ENCODE measurements around the gene FOSL2. TPM values are rescaled to one million over a fixed set of nuclear protein-coding genes. Genes with fewer than 3 reads are reported as not detected.

Gene FOSL2
- total and polyA plus RNA-seq, 10 of the 15 experiments (the other 5 are each of a cell fraction or from before 2014, with no cell fraction given): 0.05 to 1.3 (median 0.34) TPM

DNA sequence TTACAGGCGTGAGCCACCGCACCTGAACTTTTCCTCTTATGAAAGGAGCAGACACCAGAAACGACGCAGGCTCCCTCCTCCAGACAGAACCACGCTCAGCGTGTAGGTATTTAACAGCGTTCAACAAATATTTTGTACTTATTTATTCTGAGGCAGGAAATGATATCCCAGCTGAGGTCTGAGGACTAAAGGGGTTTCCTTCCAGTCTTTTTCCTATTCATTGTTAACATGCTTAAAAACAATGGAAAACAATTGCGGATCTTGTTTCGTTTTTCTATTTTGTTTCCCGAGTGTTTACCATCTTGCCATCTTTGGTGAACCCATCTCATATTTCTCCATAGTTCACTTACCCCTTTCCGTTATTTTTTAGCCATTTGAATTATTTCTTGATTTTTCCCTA is 43.7 kb upstream of the FOSL2 start:
- H3K4me2 ChIP-seq (ENCODE audit: control insufficient read depth, insufficient read depth): no peak overlapping the region
- no peak for FAIRE-seq
- intact Hi-C loops (cut with micrococcal nuclease; ENCODE audit: unreplicated experiment): no loop called here
- H3K27me3 ChIP-seq (replicated peaks in 1 of 2; ENCODE audit: control insufficient read depth in 2 of 2, insufficient read depth in 2 of 2, low read length in 1 of 2): no peaks in the 10 kb centered on the region
- in situ Hi-C loops (cut with MboI): no loop called here
- H3K36me3 ChIP-seq (ENCODE audit: control insufficient read depth in 2 of 2, insufficient read depth in 2 of 2, low read length in 1 of 2): no peaks in the 10 kb centered on the region
- H3K9ac ChIP-seq (ENCODE audit: control insufficient read depth, insufficient read depth, low read length): no peak overlapping the region
- no peaks in the 10 kb centered on the region for H3K79me2 ChIP-seq (ENCODE audit: control insufficient read depth, insufficient read depth, low read length)
- ChIA-PET RAD21 (ENCODE audit: unreplicated experiment) (no interaction called here), CTCF (no interaction called here), SMC1A (ENCODE audit: uncharacterized antibody, unreplicated experiment) (no interaction called here), POLR2A (no interaction called here)
- H3K4me3 ChIP-seq: no peak overlapping the region
- no peak for DNase-seq (ENCODE audit: low read depth, low spot score)
- H3K27ac ChIP-seq (ENCODE audit: control insufficient read depth, insufficient read depth): no peak overlapping the region
- no peaks in the 10 kb centered on the region for H3K4me1 ChIP-seq (ENCODE audit: control insufficient read depth, insufficient read depth, low read length)
- no TSS peak for BruUV-seq (replicated peaks)
- no peak for ATAC-seq
- H2AFZ ChIP-seq (ENCODE audit: control insufficient read depth, low read depth, low read length): no peak overlapping the region
- H4K20me1 ChIP-seq (ENCODE audit: control insufficient read depth, insufficient read depth): no peaks in the 10 kb centered on the region
- WGBS (ENCODE audit: insufficient coverage, insufficient replicate concordance, low lambda C conversion rate, missing lambda C conversion rate): 71% methylated on average over 11 of the region's 11 CpGs
- H3K9me3 ChIP-seq (replicated peaks; ENCODE audit: control insufficient read depth, insufficient read depth, low read length): no peaks in the 10 kb centered on the region
- TF ChIP-seq NFYA (IDR thresholded peaks at IDR 0.05; ENCODE audit: borderline replicate concordance, low read depth, low read length): no peak
- TF ChIP-seq, protein P1, sequence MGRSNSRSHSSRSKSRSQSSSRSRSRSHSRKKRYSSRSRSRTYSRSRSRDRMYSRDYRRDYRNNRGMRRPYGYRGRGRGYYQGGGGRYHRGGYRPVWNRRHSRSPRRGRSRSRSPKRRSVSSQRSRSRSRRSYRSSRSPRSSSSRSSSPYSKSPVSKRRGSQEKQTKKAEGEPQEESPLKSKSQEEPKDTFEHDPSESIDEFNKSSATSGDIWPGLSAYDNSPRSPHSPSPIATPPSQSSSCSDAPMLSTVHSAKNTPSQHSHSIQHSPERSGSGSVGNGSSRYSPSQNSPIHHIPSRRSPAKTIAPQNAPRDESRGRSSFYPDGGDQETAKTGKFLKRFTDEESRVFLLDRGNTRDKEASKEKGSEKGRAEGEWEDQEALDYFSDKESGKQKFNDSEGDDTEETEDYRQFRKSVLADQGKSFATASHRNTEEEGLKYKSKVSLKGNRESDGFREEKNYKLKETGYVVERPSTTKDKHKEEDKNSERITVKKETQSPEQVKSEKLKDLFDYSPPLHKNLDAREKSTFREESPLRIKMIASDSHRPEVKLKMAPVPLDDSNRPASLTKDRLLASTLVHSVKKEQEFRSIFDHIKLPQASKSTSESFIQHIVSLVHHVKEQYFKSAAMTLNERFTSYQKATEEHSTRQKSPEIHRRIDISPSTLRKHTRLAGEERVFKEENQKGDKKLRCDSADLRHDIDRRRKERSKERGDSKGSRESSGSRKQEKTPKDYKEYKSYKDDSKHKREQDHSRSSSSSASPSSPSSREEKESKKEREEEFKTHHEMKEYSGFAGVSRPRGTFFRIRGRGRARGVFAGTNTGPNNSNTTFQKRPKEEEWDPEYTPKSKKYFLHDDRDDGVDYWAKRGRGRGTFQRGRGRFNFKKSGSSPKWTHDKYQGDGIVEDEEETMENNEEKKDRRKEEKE (IDR thresholded peaks at IDR 0.05): no peak
- no peak for TF ChIP-seq BRCA1 (IDR thresholded peaks at IDR 0.05; ENCODE audit: low read depth, low read length)
- TF ChIP-seq, protein P2, sequence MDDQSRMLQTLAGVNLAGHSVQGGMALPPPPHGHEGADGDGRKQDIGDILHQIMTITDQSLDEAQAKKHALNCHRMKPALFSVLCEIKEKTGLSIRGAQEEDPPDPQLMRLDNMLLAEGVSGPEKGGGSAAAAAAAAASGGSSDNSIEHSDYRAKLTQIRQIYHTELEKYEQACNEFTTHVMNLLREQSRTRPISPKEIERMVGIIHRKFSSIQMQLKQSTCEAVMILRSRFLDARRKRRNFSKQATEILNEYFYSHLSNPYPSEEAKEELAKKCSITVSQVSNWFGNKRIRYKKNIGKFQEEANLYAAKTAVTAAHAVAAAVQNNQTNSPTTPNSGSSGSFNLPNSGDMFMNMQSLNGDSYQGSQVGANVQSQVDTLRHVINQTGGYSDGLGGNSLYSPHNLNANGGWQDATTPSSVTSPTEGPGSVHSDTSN (IDR thresholded peaks at IDR 0.05; ENCODE audit: insufficient replicate concordance, low read depth, low read length): no peak
- TF ChIP-seq RCOR1 (conservative IDR thresholded peaks at IDR 0.05; ENCODE audit: low read depth, low read length): no peak
- TF ChIP-seq, protein P3, sequence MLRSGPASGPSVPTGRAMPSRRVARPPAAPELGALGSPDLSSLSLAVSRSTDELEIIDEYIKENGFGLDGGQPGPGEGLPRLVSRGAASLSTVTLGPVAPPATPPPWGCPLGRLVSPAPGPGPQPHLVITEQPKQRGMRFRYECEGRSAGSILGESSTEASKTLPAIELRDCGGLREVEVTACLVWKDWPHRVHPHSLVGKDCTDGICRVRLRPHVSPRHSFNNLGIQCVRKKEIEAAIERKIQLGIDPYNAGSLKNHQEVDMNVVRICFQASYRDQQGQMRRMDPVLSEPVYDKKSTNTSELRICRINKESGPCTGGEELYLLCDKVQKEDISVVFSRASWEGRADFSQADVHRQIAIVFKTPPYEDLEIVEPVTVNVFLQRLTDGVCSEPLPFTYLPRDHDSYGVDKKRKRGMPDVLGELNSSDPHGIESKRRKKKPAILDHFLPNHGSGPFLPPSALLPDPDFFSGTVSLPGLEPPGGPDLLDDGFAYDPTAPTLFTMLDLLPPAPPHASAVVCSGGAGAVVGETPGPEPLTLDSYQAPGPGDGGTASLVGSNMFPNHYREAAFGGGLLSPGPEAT (IDR thresholded peaks at IDR 0.05; ENCODE audit: low read depth): no peak
- TF ChIP-seq NR2C1 (IDR thresholded peaks at IDR 0.05): no peak
- no peak for TF ChIP-seq IRF4 (IDR thresholded peaks at IDR 0.05; ENCODE audit: low read depth, low read length)
- TF ChIP-seq, protein P4, sequence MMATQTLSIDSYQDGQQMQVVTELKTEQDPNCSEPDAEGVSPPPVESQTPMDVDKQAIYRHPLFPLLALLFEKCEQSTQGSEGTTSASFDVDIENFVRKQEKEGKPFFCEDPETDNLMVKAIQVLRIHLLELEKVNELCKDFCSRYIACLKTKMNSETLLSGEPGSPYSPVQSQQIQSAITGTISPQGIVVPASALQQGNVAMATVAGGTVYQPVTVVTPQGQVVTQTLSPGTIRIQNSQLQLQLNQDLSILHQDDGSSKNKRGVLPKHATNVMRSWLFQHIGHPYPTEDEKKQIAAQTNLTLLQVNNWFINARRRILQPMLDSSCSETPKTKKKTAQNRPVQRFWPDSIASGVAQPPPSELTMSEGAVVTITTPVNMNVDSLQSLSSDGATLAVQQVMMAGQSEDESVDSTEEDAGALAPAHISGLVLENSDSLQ (IDR thresholded peaks at IDR 0.05): no peak
- no peak for TF ChIP-seq MEF2A (IDR thresholded peaks at IDR 0.05; ENCODE audit: insufficient read depth, low read depth, low read length)
- TF ChIP-seq, protein P5, sequence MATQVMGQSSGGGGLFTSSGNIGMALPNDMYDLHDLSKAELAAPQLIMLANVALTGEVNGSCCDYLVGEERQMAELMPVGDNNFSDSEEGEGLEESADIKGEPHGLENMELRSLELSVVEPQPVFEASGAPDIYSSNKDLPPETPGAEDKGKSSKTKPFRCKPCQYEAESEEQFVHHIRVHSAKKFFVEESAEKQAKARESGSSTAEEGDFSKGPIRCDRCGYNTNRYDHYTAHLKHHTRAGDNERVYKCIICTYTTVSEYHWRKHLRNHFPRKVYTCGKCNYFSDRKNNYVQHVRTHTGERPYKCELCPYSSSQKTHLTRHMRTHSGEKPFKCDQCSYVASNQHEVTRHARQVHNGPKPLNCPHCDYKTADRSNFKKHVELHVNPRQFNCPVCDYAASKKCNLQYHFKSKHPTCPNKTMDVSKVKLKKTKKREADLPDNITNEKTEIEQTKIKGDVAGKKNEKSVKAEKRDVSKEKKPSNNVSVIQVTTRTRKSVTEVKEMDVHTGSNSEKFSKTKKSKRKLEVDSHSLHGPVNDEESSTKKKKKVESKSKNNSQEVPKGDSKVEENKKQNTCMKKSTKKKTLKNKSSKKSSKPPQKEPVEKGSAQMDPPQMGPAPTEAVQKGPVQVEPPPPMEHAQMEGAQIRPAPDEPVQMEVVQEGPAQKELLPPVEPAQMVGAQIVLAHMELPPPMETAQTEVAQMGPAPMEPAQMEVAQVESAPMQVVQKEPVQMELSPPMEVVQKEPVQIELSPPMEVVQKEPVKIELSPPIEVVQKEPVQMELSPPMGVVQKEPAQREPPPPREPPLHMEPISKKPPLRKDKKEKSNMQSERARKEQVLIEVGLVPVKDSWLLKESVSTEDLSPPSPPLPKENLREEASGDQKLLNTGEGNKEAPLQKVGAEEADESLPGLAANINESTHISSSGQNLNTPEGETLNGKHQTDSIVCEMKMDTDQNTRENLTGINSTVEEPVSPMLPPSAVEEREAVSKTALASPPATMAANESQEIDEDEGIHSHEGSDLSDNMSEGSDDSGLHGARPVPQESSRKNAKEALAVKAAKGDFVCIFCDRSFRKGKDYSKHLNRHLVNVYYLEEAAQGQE (IDR thresholded peaks at IDR 0.05; ENCODE audit: low read depth, low read length): no peak
- no peak for TF ChIP-seq EED (IDR thresholded peaks at IDR 0.05; ENCODE audit: low read depth)
- TF ChIP-seq POLR2A (IDR thresholded peaks at IDR 0.05; ENCODE audit: low read depth, low read length): no peak
- TF ChIP-seq HDAC6 (IDR thresholded peaks at IDR 0.05; ENCODE audit: unreplicated experiment): no peak

Measured in GM12878 (cell line).